Measurements from ENCODE around the gene LARP4B.

The LARP4B gene

DNA sequence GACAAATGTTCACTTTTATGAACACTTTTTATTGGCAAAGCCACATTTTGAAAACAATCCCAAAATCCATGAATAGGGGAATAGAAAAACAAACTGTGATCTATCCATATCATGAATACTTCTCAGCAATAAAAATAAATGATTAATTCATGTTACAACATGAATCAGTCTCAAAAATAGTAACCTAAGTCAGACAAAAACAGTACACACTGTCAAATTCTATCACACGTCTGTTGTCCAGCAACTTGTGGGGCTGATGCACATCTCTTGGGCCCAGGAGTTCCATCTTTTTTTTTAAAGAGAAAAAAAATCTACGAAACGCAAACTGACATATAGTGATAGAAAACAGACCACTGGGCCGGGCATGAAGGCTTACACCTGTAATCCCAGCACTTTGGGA lies 71.0 kb downstream of the LARP4B start:
- DNase-seq = no peak

DNA sequence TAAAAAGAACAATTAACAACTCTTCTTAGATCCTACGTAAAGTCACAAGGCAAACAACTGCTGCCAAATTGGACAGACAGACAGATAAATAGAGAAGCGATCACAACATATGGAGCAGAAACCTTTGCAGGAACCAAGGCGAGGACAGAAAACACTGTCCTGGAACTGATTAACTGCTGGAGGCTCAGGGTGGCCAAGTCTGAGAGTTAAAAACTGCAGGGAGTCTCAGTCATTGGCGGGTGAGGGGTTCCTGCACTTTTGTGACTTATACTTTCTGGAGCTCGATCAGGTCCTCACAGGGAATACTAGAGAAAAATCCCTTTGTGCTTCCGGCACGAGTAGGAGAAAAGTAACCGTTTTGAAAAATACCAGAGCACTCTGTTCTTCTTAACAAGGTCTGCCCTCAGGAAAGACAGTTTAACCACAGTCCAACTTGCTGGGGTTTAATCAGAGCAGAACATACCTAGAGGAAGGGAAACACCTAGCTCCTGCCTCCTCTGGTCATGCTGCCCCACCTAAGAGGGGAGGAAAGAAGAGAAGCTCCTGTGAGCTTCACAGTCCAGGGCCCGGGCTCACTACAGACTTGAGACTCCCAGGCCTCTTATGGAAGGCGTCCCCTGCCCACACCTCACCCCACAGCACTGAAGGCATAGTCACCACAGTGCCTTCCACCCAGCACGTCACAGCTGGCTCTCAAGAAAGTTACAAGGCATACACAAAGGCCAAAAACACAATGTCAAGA lies 74.9 kb downstream of the LARP4B start:
- DNase-seq = no peak

DNA sequence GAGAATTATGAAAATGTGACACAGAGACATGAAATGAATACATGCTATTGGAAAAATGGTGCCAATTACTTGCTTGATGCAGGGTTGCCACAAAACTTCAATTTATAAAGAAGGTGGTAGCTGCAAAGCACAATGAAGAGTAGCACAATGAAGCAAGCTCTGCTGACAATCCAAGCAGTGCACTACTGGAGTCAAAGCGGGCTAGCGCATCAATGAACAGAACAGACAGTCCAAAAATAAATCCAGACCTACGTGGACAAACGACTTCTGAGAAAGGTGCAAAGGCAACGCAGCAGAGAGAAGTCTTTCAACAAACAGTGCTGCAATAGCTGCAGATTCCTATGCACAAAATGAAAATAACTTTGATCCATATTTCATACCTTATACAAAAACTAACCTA lies 75.8 kb downstream of the LARP4B start:
- no peak for DNase-seq

DNA sequence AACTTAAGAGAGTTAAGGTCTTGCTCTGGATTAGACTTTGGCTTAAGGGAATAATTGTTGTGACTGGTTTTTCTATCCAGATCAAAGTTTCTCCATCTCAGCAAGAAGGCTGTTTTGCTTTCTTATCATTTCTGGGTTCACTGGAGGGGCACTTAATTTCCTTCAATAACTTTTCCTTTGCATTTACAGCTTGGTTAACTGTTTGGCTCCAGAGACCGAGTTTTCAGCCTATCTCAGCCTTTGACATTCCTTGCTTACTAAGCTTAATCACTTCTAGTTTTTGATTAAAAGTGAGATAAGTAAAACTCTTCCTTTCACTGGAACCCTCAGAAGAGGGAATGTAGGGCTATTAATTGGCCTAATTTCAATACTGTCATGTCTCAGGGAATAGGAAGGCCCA lies 76.4 kb downstream of the LARP4B start:
- DNase-seq = no peak

DNA sequence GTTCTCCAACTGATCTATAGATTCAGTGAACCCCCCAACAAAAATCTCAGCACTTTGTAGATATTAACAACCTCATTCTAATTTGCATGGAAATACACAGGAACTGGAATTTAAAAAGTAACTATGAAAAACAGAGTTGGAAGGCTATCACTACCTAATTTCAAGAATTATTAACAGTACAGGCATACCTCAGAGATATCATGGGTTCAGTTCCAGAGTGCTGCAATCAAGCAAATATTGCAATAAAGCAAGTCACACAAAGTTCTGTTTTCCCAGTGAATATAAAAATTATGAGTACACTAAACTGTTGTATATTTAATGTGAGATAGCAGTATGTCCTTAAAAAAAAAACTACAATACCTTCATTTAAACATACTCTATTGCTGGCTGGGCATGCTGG lies 78.5 kb downstream of the LARP4B start:
- DNase-seq = no peak

DNA sequence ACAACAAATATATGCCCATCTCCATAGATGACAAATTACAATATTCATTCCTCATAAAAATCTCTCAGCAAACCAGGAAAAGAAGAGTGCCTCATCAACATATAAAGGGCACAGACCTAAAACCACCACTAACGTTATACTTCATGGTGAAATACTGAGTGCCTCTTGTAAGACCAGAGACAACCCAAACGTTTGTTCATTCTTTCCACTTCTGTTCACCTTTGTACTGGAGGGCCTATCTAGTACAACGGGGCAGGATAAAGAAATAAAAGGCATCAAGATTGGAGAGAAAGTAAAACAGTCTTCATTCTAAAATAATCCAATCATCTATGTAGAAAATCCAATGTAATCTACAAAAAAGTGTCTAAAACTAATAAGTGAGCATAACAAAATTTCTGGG lies 79.1 kb downstream of the LARP4B start:
- DNase-seq = no peak

DNA sequence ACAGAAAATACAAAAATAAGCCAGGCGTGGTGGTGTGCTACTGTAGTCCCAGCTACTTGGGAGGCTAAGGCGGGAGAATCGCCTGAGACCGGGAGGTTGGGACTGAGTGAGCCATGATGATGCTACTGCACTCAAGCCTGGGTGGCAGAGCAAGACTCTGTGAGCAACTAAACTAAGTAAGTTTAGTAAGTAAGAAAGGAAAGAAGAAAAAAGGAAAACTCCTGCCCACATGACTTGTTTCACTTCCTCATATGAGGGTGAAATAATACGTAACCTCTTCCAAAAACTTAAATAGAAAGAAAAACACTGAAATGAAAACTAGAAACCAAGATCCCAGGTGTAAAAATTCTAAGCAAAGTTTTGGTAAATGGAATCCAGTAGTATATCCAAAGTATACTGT lies 79.6 kb downstream of the LARP4B start:
- no peak for DNase-seq

DNA sequence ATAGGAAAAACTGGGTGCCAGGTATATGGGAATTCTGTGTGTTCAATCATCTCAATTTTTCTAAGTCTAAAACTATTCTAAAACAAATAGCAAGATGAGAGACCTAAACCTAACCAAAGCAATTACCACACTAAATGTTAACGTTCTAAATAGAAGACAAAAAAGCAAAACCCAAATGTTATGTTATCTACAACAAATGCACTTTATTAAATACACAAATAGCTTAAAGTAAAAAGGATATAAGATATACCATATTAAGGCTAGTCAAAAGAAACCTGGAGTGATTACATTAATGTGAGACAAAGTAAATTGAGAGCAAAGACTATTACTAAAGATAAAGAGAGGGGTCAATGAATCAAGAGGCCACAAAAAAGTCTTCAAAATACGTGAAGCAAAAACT lies 81.4 kb downstream of the LARP4B start:
- no peak for DNase-seq

DNA sequence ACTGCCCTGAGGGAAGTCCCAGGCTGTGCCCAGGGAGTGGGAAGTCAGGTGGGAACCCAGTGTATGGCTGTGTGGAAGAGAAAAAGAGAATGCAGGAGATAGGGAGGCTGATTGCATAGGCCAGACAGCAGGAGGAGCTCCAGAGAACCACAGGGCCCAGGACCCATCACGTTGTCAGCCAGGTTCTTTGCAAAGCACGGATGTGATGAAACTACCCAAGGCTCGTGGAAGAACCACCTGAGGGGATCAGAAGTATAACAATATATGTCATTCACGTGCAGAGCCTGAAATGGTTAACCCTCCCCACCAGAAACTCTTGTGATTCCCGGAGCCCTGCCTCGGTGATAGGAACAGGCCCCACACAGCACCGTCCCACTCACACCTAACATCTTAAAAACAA lies 83.6 kb downstream of the LARP4B start:
- DNase-seq = no peak

DNA sequence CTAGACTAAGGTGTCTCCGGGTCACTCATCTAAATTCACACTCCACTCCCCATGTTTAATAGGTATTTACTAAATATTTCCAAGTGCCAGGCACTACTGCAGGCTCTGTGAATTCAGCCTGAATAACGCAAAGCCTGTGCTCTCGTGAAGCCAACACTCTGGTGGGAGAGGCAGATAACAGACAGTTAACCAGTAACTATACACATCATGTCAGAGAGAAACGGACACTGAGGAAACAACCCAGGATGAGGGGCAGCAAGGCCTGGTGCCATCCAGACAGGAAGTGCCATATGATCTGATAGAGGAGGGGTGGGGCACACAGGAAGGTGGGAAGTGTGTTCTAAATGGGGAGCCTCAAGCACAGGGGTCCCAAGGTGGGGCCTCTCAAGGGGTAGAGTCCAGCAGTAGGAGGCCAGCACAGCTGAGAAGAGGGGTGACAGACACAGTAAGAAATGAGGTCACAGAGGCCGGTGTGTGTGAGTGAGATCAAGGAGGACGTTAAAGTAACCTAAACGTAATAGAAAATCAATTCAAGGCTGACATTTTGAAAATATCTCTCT lies 85.3 kb downstream of the LARP4B start:
- no peak for DNase-seq

DNA sequence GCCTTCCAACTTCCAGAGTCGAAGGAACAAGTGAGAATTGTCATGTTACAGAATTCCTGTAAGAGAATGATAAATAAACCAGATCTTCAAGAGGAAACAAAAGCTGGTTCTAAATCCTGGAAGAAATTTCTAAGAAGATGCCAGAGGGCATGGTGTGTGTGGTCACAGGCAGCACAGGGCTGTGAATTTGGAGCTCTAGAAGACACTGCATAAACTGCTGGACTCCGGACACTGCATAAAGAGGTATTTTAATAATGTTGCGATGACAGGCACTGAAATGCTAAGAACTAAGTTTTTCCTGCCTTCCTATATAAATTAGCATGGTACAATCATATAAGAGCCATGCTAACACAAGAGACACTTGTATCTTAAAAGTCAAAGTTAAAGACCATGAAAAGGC lies 86.0 kb downstream of the LARP4B start:
- DNase-seq = no peak

DNA sequence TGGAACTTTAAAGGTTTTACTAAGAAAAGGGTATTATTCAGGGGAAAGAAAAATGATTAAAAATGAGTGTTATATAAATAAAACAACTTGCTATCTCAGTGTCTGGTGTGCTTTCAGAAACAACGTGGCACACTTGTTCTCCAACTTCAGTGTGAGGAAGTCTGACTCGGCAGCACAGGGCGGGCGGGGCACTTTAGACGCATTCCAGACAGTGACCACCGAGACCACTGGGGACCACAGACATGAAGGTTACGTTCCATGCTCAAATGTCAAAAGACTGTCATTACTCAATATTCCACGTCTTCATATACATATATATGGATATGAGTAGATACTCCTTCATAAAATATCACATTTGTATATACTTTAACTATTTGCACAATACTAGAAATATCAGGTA lies 87.0 kb downstream of the LARP4B start:
- DNase-seq = no peak

DNA sequence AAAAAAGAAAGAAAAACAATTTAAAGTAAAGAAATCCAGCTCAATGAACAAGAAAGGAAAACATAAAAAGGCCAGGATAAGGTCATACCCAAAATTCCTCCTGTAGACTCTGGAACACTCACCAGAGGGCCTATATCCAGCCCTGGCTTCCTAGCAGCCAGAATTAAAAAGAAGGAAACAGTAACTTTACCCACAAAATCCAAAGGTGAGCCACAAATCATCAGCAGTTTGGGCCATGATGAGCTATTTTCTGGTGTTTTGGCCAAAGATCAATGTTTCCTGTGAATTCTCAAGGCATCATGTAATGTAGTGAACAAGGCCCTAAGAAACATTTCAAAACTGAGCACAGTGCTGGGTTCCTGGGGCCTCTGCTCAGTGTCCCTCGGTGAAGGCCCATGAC lies 87.8 kb downstream of the LARP4B start:
- no peak for DNase-seq

DNA sequence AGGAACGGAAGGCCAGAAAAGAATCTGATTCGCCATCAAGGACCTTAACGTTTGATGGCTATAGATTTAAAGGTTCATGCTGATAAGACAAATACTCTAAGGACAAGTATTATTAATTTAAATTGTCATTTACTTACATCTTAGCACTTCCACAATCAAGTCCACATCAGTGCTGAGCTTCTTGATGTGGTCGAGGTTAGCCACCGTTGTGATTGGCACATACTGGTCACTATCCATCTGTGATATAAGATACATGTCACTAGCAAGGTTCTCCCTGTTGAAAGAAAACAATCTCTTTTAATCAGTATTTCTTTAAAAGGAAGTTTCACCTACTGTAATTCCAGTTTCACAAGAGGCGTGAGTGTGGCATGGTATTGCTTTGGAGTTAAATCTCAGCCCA lies 88.7 kb downstream of the LARP4B start:
- no peak for DNase-seq

DNA sequence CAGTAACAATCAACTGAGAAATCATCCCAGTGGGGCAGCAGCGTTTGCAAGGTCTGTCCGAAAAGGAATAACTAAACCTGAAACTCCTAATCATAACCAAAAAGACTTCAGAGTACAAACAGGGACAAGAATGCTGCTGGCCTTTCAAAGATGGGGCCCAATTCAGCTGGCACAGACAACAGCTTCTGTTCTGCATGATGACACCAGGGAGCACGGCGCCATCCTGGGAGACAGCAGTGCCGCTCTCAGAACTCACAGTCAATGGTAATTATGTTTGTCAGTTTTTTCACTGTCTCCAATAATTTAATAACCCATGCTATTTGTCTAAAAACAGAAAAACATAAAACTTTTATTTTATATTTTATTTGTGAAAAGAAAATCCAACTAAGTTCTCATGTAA lies 90.0 kb downstream of the LARP4B start:
- DNase-seq = no peak

DNA sequence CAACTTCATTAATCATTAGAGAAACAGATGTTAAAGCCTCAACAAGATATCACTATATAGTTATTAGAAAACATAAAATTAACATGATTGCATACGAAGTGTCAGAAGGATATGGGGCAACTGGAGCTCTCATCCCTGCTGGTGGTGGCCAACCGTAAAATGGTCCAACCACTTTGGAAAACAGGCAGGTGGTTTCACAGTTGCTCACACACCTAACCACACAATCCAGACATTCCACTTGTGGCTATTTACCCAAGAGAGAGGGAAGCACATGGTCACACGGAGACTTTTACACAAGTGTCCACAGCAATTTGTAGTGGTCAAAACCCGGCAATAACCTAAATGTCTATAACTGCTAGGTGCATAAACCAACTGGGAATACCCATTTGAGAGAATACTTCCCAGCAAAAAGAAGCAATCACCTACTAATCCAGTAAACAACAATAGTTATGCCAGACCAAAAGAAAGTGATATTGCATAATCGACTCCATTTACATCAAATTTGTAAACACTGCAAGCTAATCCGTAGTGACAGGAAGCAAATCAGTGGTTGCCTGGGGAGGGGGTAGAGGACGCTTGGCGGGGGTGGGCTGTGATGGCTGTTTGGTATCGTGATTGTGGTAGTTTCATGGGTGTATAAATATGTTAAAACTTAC lies 91.8 kb downstream of the LARP4B start:
- no peak for DNase-seq

DNA sequence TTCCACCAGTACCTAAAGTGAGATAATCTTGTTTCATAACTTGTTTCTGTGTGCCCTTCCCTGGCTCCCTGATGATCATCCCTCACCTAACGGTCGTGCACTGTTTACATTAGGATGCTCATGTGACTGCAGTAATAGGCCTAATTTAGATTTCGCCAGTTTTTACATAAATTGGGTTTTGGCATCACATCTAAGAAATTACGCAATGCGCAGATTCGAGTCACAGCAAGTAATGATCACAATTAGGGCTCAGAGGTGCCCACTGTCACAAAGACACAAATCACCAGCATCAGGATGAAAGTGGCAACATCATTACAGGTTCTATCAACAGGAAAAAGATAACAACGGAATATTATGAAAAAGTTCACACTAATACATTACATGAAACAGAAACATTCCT lies 94.7 kb downstream of the LARP4B start:
- no peak for DNase-seq

DNA sequence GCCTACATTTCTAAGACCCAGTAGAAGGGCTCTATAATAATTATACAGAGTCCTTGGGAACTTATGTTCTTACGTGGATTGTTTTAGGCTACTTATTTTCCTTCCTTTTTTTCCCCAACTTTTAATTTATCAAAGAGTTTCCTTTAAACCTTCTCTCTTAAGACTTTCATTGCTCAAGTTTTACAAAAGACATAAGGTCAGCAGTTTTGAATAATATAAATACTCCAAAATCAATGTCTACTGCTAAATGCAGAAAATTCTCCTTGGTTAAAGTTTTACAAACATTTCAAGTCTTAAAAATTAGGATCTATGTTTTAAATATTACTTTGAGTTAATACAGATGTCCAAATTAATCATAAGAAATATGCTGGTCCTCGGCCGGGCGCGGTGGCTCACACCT lies 97.0 kb downstream of the LARP4B start:
- no peak for DNase-seq

DNA sequence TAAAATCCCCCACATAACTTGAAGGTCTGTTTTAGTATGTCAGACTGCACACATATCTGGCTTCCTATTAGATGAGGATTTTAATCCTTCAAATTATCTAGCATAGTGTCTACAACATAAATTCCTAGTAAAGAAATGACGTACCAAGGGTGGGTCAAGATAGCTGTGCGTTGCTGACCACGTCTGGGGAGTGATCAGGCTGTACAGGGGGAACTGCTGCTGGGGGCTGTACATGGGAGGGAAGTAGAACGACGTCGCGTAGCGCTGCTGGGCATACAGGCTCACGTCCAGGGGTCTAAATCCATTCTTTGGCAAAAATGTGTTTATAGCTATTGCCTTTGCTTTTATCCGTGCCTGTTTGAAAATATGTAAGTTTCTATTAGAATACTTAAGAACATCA lies 102.3 kb downstream of the LARP4B start:
- DNase-seq = no peak

DNA sequence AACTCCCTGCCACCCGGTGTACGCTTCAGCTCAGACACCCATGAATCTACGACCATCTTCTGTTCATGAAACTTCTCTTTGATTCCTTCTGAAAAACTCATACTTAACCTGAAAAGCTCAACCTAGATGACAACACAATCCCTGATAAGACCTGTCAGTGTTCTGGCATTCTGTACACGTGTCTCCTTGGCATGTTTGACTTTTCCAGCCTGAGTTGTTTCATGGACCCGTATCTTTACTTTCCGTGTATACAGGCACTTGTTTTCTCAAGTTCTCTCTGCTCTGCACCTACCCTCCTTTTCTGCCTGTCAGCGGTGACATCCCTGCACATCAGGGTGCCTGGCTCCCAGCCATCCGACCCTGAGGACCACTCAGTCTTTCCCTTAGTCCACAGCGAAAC lies 103.3 kb downstream of the LARP4B start:
- no peak for DNase-seq

DNA sequence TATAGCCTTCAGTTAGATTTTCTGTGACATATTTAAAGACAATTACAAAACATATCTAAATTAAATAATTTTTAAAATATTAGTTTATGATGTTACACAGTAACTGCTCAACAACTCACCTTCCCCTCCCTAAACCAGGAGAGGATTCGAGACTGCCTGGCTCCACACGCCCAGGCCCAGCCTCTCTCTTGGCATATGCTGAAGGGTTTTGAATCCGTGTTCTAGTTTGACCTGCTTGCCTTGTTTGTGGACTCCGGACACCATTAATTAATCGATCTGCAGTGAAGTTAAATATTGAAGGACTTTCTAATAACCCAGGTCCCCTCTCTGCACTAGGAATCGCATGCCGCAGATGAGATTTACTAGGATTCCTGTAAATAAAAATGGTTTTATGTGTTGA lies 106.6 kb downstream of the LARP4B start:
- DNase-seq = no peak

DNA sequence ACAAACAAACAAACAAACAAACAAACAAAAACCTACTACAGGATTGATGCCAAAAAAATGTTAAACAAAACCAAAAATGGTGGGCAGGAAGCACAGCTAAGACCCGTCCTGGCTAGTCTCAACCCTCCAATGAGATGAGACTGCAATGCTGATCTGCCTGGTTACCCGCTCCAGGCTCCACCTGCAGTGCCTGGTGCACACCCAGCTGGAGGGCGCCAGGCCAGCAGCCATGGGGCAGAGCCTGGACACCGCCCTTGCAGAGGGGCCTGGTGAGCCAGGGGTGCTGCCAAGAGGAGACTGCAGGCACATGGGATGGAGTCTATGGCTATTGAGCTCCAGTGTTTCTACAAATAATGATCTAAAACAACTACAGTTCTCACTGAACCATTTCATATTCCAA lies 107.0 kb downstream of the LARP4B start:
- DNase-seq = no peak

DNA sequence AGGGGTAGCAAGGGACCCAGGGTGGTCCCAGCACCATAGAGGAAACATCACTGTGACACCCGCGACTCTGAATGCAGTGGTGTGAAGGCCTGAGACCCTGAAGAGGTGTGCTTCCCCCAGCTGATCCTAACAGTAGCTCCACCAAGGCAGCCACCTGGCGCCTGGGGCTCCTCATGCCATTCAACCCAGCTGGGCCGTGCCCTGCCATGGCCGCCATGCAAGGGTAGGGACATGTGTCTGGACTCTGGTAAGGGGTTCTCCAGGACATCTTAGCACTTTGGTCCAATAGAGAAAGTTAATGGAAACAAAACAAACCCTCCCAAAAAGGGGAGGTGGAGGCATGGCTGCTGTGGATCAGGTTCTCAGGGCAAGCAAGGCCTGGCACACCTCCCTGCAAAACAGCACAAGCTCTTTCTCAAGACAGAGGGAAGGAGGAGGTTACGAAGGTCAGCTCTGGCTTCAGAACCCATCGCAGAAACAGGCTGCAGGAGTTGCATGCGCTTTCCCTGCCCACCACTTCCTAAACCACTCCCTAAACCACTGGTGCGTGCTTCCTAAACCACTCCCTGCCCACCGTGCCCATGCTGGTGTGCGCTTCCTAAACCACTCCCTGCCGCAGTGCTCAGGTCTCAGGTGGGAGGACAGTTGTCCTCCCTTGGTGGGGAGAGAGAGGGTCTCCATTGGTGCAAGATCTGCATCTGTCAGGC lies 108.7 kb downstream of the LARP4B start:
- DNase-seq = no peak

DNA sequence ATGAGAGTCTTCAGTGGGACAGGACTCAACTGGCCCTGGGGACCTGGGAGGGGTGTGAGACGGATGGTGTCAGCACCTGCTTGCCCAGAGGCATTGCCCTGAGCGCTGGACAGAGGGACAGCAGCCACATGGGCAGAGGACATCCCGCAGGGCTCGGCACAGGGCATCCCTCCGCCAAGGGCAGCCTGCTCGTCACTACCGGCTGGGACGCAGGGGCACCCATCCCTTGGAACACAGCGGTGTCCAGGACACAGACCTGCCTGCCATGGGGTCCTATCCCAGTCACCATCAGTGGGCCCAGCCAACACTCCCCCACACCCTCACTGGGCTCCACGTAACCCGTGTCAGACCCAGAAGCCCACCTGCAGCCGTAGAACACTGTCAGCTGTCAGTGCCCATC lies 109.3 kb downstream of the LARP4B start:
- DNase-seq = no peak

Data from CD4-positive, alpha-beta T cell treated with Interleukin-21 for 1 hour (primary cell).